ENCODE results near the gene ZNF638.

The ZNF638 gene

DNA sequence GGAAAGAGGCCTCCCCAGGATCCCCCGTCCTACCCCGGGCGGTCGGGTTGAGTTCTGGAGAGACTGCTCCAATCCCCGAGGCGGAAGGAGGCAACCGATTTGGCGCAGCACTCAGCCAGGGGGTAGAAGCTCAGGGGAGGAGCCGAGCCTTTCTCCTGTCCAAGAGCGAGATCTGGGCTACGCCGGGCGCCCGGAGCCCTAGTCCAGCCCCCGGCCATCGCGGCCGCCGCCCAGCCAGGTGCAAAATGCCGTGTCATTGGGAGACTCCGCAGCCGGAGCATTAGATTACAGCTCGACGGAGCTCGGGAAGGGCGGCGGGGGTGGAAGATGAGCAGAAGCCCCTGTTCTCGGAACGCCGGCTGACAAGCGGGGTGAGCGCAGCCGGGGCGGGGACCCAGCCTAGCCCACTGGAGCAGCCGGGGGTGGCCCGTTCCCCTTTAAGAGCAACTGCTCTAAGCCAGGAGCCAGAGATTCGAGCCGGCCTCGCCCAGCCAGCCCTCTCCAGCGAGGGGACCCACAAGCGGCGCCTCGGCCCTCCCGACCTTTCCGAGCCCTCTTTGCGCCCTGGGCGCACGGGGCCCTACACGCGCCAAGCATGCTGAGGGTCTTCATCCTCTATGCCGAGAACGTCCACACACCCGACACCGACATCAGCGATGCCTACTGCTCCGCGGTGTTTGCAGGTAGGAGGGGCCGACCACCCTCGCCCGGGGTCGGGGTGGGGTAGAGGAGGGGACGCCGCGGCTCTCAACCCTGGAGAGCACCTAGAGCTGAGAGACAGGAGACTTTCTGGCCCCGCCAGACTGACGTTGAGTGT is 122.0 kb downstream of the ZNF638 start, which contains the start of gene DYSF:
DYSF (plus strand) TSS at position 158 of the 817 bp plus-strand sequence.
- Histone ChIP-seq H3K36me3 (ENCODE audit: control insufficient read depth in 2 of 2, insufficient read depth in 1 of 2, low read length in 2 of 2) (no peaks in the 10 kb centered on the region), H3K4me3 (ENCODE audit: low read depth, low read length) (no peak within 1 kb of the TSS), H3K4me1 (ENCODE audit: control insufficient read depth, insufficient read depth, low read length) (0 out of 2 replicates have a peak, but pooled peaks cover 4% of the 10 kb centered on the region), H3K9me3 (ENCODE audit: control insufficient read depth, insufficient read depth, low read depth, low read length) (no peaks in the 10 kb centered on the region), H3K27ac (ENCODE audit: extremely low read depth, low read depth, low read length) (no peak within 1 kb of the TSS)
- ChIA-PET CTCF (interaction anchor here (0.6 to 2.8 kb wide), 8 partner anchors 10 to 154 kb away, joined by 3 to 11 read pairs (median 4); no protein-coding TSS in a partner anchor), POLR2A (no interaction called here)
- TF ChIP-seq ZNF239 (tag by site-specific recombination; IDR thresholded peaks at IDR 0.05) (no peak), ZNF341 (tag by site-specific recombination; IDR thresholded peaks at IDR 0.05; ENCODE audit: low read depth) (no peak), FEZF1 (tag by site-specific recombination; IDR thresholded peaks at IDR 0.05) (no peak), ZNF521 (tag by site-specific recombination; IDR thresholded peaks at IDR 0.05) (no peak), ZNF37A (tag by site-specific recombination; IDR thresholded peaks at IDR 0.05) (no peak), SP7 (tag by site-specific recombination; IDR thresholded peaks at IDR 0.05) (no peak), ZNF10 (tag by site-specific recombination; IDR thresholded peaks at IDR 0.05) (no peak), ZNF768 (tag by site-specific recombination; IDR thresholded peaks at IDR 0.05) (no peak), SP2 (tag by site-specific recombination; IDR thresholded peaks at IDR 0.05) (no peak), KLF9 (tag by site-specific recombination; IDR thresholded peaks at IDR 0.05; ENCODE audit: low read depth) (no peak), ZNF837 (tag by site-specific recombination; IDR thresholded peaks at IDR 0.05) (no peak), ZNF16 (tag by site-specific recombination; IDR thresholded peaks at IDR 0.05; ENCODE audit: low read depth) (no peak)
- TF ChIP-seq, protein P1, sequence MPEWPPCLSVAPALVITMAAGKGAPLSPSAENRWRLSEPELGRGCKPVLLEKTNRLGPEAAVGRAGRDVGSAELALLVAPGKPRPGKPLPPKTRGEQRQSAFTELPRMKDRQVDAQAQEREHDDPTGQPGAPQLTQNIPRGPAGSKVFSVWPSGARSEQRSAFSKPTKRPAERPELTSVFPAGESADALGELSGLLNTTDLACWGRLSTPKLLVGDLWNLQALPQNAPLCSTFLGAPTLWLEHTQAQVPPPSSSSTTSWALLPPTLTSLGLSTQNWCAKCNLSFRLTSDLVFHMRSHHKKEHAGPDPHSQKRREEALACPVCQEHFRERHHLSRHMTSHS (tag by site-specific recombination; IDR thresholded peaks at IDR 0.05): no peak
- TF ChIP-seq, protein P2, sequence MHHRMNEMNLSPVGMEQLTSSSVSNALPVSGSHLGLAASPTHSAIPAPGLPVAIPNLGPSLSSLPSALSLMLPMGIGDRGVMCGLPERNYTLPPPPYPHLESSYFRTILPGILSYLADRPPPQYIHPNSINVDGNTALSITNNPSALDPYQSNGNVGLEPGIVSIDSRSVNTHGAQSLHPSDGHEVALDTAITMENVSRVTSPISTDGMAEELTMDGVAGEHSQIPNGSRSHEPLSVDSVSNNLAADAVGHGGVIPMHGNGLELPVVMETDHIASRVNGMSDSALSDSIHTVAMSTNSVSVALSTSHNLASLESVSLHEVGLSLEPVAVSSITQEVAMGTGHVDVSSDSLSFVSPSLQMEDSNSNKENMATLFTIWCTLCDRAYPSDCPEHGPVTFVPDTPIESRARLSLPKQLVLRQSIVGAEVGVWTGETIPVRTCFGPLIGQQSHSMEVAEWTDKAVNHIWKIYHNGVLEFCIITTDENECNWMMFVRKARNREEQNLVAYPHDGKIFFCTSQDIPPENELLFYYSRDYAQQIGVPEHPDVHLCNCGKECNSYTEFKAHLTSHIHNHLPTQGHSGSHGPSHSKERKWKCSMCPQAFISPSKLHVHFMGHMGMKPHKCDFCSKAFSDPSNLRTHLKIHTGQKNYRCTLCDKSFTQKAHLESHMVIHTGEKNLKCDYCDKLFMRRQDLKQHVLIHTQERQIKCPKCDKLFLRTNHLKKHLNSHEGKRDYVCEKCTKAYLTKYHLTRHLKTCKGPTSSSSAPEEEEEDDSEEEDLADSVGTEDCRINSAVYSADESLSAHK (tag by site-specific recombination; IDR thresholded peaks at IDR 0.05): no peak
- TF ChIP-seq, protein P3, sequence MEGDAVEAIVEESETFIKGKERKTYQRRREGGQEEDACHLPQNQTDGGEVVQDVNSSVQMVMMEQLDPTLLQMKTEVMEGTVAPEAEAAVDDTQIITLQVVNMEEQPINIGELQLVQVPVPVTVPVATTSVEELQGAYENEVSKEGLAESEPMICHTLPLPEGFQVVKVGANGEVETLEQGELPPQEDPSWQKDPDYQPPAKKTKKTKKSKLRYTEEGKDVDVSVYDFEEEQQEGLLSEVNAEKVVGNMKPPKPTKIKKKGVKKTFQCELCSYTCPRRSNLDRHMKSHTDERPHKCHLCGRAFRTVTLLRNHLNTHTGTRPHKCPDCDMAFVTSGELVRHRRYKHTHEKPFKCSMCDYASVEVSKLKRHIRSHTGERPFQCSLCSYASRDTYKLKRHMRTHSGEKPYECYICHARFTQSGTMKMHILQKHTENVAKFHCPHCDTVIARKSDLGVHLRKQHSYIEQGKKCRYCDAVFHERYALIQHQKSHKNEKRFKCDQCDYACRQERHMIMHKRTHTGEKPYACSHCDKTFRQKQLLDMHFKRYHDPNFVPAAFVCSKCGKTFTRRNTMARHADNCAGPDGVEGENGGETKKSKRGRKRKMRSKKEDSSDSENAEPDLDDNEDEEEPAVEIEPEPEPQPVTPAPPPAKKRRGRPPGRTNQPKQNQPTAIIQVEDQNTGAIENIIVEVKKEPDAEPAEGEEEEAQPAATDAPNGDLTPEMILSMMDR (tag by site-specific recombination; IDR thresholded peaks at IDR 0.05): no peak

DNA sequence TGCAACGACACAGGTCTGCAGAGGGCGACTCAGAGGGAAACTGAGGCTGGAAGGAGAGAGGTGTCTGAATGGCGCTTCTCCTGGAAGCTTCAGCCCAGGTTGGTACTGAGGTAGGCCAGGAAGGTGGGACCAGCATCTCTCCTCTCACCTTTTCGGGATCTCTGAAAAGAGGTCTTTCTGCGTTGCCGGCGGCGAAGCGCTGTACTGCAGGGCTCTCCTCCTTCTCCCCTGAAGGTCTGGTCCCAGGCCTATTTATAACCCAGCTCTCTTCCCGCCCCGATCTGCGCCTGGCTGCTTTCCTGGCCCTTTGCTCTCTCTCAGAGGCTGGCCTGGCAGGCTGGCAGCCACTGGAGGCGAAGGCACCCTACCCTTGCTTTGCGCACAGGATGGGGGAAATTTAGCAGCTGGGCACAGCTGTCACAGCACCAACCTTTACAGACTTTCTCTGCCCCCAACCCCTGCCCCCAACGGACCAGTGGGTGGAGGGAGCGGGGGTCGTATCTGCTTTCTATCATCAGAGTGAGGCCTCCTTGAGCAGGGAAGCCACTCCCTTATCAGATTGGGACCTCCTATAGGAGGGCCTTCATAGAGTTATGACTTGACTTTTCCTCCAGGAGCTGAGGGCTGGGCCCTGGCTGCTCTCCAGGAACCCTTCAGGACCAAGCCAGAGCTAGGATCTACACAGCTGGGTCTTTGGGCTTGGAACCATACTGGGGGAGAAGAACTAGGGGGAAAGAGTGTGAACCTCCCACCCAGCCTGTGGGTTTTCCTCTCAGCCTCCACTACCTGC is 122.8 kb downstream of the ZNF638 start:
- ChIA-PET POLR2A (no interaction called here), CTCF (interaction anchor here (0.5 to 2.8 kb wide), 5 partner anchors 9 to 1751 kb away, joined by 3 to 11 read pairs (median 3); no protein-coding TSS in a partner anchor)
- H3K36me3 ChIP-seq (ENCODE audit: control insufficient read depth in 2 of 2, insufficient read depth in 1 of 2, low read length in 2 of 2): no peaks in the 10 kb centered on the region
- no peak overlapping the region for H3K27ac ChIP-seq (ENCODE audit: extremely low read depth, low read depth, low read length)
- H3K4me1 ChIP-seq (ENCODE audit: control insufficient read depth, insufficient read depth, low read length): 0 out of 2 replicates have a peak, but pooled peaks cover 4% of the 10 kb centered on the region
- H3K4me3 ChIP-seq (ENCODE audit: low read depth, low read length): no peak overlapping the region
- H3K9me3 ChIP-seq (ENCODE audit: control insufficient read depth, insufficient read depth, low read depth, low read length): no peaks in the 10 kb centered on the region
- no peak for TF ChIP-seq YY2 (tag by site-specific recombination; IDR thresholded peaks at IDR 0.05)
- no peak for TF ChIP-seq ZNF155 (tag by site-specific recombination; IDR thresholded peaks at IDR 0.05)
- TF ChIP-seq OVOL3 (tag by site-specific recombination; IDR thresholded peaks at IDR 0.05): no peak
- TF ChIP-seq MZF1 (tag by site-specific recombination; IDR thresholded peaks at IDR 0.05; ENCODE audit: borderline replicate concordance): no peak
- TF ChIP-seq, protein P4, sequence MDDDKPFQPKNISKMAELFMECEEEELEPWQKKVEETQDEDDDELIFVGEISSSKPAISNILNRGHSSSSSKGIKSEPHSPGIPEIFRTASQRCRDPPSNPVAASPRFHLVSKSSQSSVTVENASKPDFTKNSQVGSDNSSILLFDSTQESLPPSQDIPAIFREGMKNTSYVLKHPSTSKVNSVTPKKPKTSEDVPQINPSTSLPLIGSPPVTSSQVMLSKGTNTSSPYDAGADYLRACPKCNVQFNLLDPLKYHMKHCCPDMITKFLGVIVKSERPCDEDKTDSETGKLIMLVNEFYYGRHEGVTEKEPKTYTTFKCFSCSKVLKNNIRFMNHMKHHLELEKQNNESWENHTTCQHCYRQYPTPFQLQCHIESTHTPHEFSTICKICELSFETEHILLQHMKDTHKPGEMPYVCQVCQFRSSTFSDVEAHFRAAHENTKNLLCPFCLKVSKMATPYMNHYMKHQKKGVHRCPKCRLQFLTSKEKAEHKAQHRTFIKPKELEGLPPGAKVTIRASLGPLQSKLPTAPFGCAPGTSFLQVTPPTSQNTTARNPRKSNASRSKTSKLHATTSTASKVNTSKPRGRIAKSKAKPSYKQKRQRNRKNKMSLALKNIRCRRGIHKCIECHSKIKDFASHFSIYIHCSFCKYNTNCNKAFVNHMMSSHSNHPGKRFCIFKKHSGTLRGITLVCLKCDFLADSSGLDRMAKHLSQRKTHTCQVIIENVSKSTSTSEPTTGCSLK (tag by site-specific recombination; IDR thresholded peaks at IDR 0.05): no peak
- TF ChIP-seq MEIS1 (CRISPR knock-in tag; IDR thresholded peaks at IDR 0.05; ENCODE audit: borderline replicate concordance): no peak
